GM12878 (cell line): ENCODE data around the gene MFNG. TPM values are rescaled to one million over a fixed set of nuclear protein-coding genes. Genes with fewer than 3 reads are reported as not detected.

Experiments used
- ATAC-seq: fragments of 200-7000 bp; cut with Tn5 transposase; 3 replicates; pipeline ENCODE4 v1.9.1; 2020; ENCODE audit warnings: mild to moderate bottlenecking, moderate library complexity
- BruUV-seq: library from RNA; stranded (reverse); fragments of 400-500 nt; replicated peaks from 2 replicates; lab custom pipeline; 2021; lab: Mats Ljungman, UMichigan
- CTCF ChIA-PET: fragments of 300-600 bp; sonication (Branson Sonifier 250); formaldehyde crosslinking; extraction: SDS; loops from one replicate; lab custom pipeline; 2021; ENCODE audit warnings: inconsistent platforms; lab: Yijun Ruan, JAX
- POLR2A ChIA-PET: fragments of 350-600 bp; formaldehyde crosslinking; extraction: SDS; loops from one replicate; lab custom pipeline; 2021; ENCODE audit warnings: inconsistent platforms; lab: Charles Lee
- RAD21 ChIA-PET: fragments of 300-600 bp; sonication (Branson Sonifier 250); formaldehyde crosslinking; loops from one replicate; lab custom pipeline; 2023; ENCODE audit warnings: antibody characterized with exemption; ENCODE audit not compliant: unreplicated experiment; lab: Charles Lee
- SMC1A ChIA-PET: fragments of 300-600 bp; sonication (Branson Sonifier 250); formaldehyde crosslinking; loops from one replicate; lab custom pipeline; 2023; ENCODE audit not compliant: unreplicated experiment, uncharacterized antibody; lab: Charles Lee
- DNase-seq: peaks from one replicate; pipeline ENCODE4 v3.0.0-alpha.2; 2011; ENCODE audit warnings: low read depth, low spot score
- FAIRE-seq: peaks from 3 replicates; lab custom pipeline; 2011; peaks lifted over from hg19 to GRCh38; lab: Jason Lieb, UNC
- H2AFZ ChIP-seq: 2 replicates; pipeline ENCODE4 v1.6.0; 2011; ENCODE audit warnings: low read depth, low read length, control low read depth; ENCODE audit not compliant: control insufficient read depth
- H3K27ac ChIP-seq: 2 replicates; pipeline ENCODE4 v1.5.1; 2011; ENCODE audit warnings: control low read depth; ENCODE audit not compliant: control insufficient read depth, insufficient read depth
- H3K27me3 ChIP-seq, 2 experiments: replicated peaks in 1 of 2; 2 replicates each; pipeline versions ENCODE4 v1.6.0 to v1.6.1; 2011; ENCODE audit warnings: low read length in 1 of 2; ENCODE audit not compliant: control insufficient read depth in 2 of 2, insufficient read depth in 2 of 2
- H3K36me3 ChIP-seq, 2 experiments: 2 replicates each; pipeline ENCODE4 v1.5.1; 2011; ENCODE audit warnings: low read length in 1 of 2; ENCODE audit not compliant: control insufficient read depth in 2 of 2, insufficient read depth in 2 of 2
- H3K4me1 ChIP-seq: 2 replicates; pipeline ENCODE4 v1.6.1; 2011; ENCODE audit warnings: mild to moderate bottlenecking, low read length, moderate library complexity, mixed read lengths; ENCODE audit not compliant: control insufficient read depth, insufficient read depth
- H3K4me2 ChIP-seq: 2 replicates; pipeline ENCODE4 v1.6.0; 2011; ENCODE audit warnings: control low read depth; ENCODE audit not compliant: control insufficient read depth, insufficient read depth
- H3K4me3 ChIP-seq: fragments of 200-600 bp; sonication (generic); 2 replicates; pipeline ENCODE4 v1.5.1; 2016
- H3K79me2 ChIP-seq: 2 replicates; pipeline ENCODE4 v1.6.0; 2011; ENCODE audit warnings: low read length; ENCODE audit not compliant: control insufficient read depth, insufficient read depth
- H3K9ac ChIP-seq: 2 replicates; pipeline ENCODE4 v1.8.0; 2011; ENCODE audit warnings: low read length, control low read depth, mixed read lengths; ENCODE audit not compliant: control insufficient read depth, insufficient read depth
- H3K9me3 ChIP-seq: replicated peaks from 3 replicates; pipeline ENCODE4 v1.5.1; 2011; ENCODE audit warnings: mild to moderate bottlenecking, low read length; ENCODE audit not compliant: control insufficient read depth, insufficient read depth
- H4K20me1 ChIP-seq: 2 replicates; pipeline ENCODE4 v1.6.0; 2011; ENCODE audit not compliant: control insufficient read depth, insufficient read depth
- BMI1 ChIP-seq: fragments of 450-650 bp; IDR thresholded peaks from 2 replicates; pipeline ENCODE4 v1.6.1; 2016; ENCODE audit warnings: mild to moderate bottlenecking, moderate library complexity, borderline replicate concordance
- HDAC6 ChIP-seq: fragments of 200-600 bp; sonication (generic); IDR thresholded peaks from one replicate; pipeline ENCODE4 v1.8.0; 2017; ENCODE audit warnings: antibody characterized with exemption; ENCODE audit not compliant: unreplicated experiment
- JUNB ChIP-seq: IDR thresholded peaks from 2 replicates; pipeline ENCODE4 v1.6.1; 2016; ENCODE audit warnings: antibody characterized with exemption, mild to moderate bottlenecking
- POU2F2 ChIP-seq: IDR thresholded peaks from 3 replicates; pipeline ENCODE4 v1.6.1; 2011; ENCODE audit warnings: low read depth, mild to moderate bottlenecking, low read length, borderline replicate concordance
- RELB ChIP-seq: fragments of 450-650 bp; IDR thresholded peaks from 2 replicates; pipeline ENCODE4 v1.6.1; 2017; ENCODE audit warnings: low read depth, mild to moderate bottlenecking, moderate library complexity
- SMARCA5 ChIP-seq: fragments of 450-650 bp; IDR thresholded peaks from 2 replicates; pipeline ENCODE4 v1.6.1; 2017; ENCODE audit warnings: mild to moderate bottlenecking
- SREBF2 ChIP-seq: IDR thresholded peaks from 2 replicates; pipeline ENCODE4 v1.6.1; 2012; ENCODE audit warnings: mild to moderate bottlenecking, low read length
- ZBTB33 ChIP-seq: fragments of 450-650 bp; IDR thresholded peaks from 2 replicates; pipeline ENCODE4 v1.6.1; 2017; ENCODE audit warnings: mild to moderate bottlenecking
- WGBS: methylation state at CpG from one replicate; pipeline ENCODE4 v1.1.6; 2016; ENCODE audit warnings: low lambda C conversion rate; ENCODE audit not compliant: insufficient replicate concordance, insufficient coverage; ENCODE audit errors: missing lambda C conversion rate; 5-methylcytosine and 5-hydroxymethylcytosine counted together
- in situ Hi-C: fragments of 300-500 bp; cut with MboI; formaldehyde crosslinking; loops from 9 replicates; pipeline ENCODE4 v1.14.3; 2018; ENCODE audit warnings: mixed read lengths
- intact Hi-C: fragments of 100-400 bp; cut with micrococcal nuclease; formaldehyde crosslinking; loops from one replicate; pipeline ENCODE4 v1.14.2; 2022; ENCODE audit not compliant: unreplicated experiment
- polyA plus RNA-seq, 11 experiments: library from polyadenylated mRNA; depleted of rRNA in 4 of 11; unstranded in 6 of 11; stranded (reverse) in 5 of 11; fragments of >200 nt; fragmentation: Nextera tagmentation in 4 of 11; fragmentation: Illumina TruSeq in 1 of 11; extraction: Ambion mirVana in 4 of 11; extraction: Trizol in 1 of 11; gene quantifications; 1 replicate in 1 of 11; 2 replicates in 10 of 11; pipeline versions ENCODE4 v1.2.1 to v1.2.3, GENCODE V29; 2011 to 2016; ENCODE audit warnings: inconsistent platforms in 2 of 11, missing spikeins in 2 of 11, low read depth in 1 of 11
- total RNA-seq, 4 experiments: library from RNA; depleted of rRNA in 3 of 4; stranded (reverse); fragments of >200 nt in 3 of 4; fragmentation: Illumina TruSeq in 1 of 4; extraction: Trizol in 1 of 4; gene quantifications; 2 replicates each; pipeline versions ENCODE4 v1.2.1 to v1.2.3, GENCODE V29; 2013 to 2021

MFNG gene
- total and polyA plus RNA-seq, 10 of the 15 experiments (the other 5 are each of a cell fraction or from before 2014, with no cell fraction given): 11.5 to 117 (median 68.5) TPM

- ChIA-PET CTCF (interaction anchor here (0.6 to 1.7 kb wide), 4 partner anchors 10 to 125 kb away, joined by 3 to 5 read pairs (median 4); partner anchors contain the start of gene GGA1), SMC1A (interaction anchor here (1.1 to 2.7 kb wide), 2 partner anchors 10 to 59 kb away, joined by 3 to 8 read pairs; no protein-coding TSS in a partner anchor), RAD21 (interaction anchor here (0.9 kb wide), 1 partner anchor 11 kb away, joined by 3 read pairs; no protein-coding TSS in a partner anchor), POLR2A (interaction anchor here (0.6 kb wide), 1 partner anchor 1094 kb away, joined by 4 read pairs; no protein-coding TSS in a partner anchor)
- Histone ChIP-seq H3K4me3 (peak overlapping the region; percentile 94), H3K9me3 (no peaks in the 10 kb centered on the region), H3K4me2 (peak overlapping the region; percentile 100), H3K27me3 (no peaks in the 10 kb centered on the region), H3K9ac (peak overlapping the region; percentile 98; the same call in 1 of the 2 replicates), H3K79me2 (peaks cover 54% of the 10 kb centered on the region), H3K27ac (peak overlapping the region; percentile 97), H3K4me1 (peaks cover 25% of the 10 kb centered on the region), H2AFZ (no peak overlapping the region), H4K20me1 (no peaks in the 10 kb centered on the region; the same call in 1 of the 2 replicates), H3K36me3 (peaks cover 5 to 15% of the 10 kb centered on the region in 2 experiments; a peak in 3 of 4 replicates)
- no peak for TF ChIP-seq BMI1
- no peak for TF ChIP-seq SREBF2
- TF ChIP-seq JUNB: no peak
- TF ChIP-seq ZBTB33: no peak
- TF ChIP-seq RELB: no peak
- no peak for TF ChIP-seq SMARCA5
- TF ChIP-seq POU2F2: no peak
- no peak for TF ChIP-seq HDAC6
- in situ Hi-C loops (no loop called here), intact Hi-C loops (no loop called here)
- ATAC-seq (no peak), DNase-seq (no peak), FAIRE-seq (no peak)
- WGBS: 83% methylated on average over 12 of the region's 13 CpGs
- BruUV-seq: no TSS peak
Measured at GRCh38 chr22:37483050-37483449, 3.1 kb downstream of the MFNG start.
